Trophoblast cell (in vitro differentiated cells and primary cell): Measurements from ENCODE around the gene EBF3.
A peak's percentile ranks its signal among the peaks of the same experiment; 100 is the strongest.

Source experiments
- DNase-seq, 2 donors: peaks; one replicate each; pipeline ENCODE4 v3.0.0-alpha.2; 2016
- H2AFZ ChIP-seq: 2 replicates; pipeline ENCODE4 v1.6.1; 2013; ENCODE audit warnings: low read length, moderate library complexity, mild to moderate bottlenecking; ENCODE audit not compliant: insufficient read depth, poor library complexity
- H2AK5ac ChIP-seq: 2 replicates; pipeline ENCODE4 v1.6.1; 2013; ENCODE audit warnings: mild to moderate bottlenecking, low read length
- H2BK120ac ChIP-seq: 2 replicates; pipeline ENCODE4 v1.6.1; 2013; ENCODE audit warnings: low read length, mild to moderate bottlenecking, moderate library complexity; ENCODE audit not compliant: insufficient read depth, poor library complexity
- H2BK12ac ChIP-seq: 2 replicates; pipeline ENCODE4 v1.6.1; 2013; ENCODE audit warnings: mild to moderate bottlenecking, low read length, moderate library complexity
- H2BK5ac ChIP-seq: 2 replicates; pipeline ENCODE4 v1.6.1; 2013; ENCODE audit warnings: low read length, low read depth, moderate library complexity, mild to moderate bottlenecking; ENCODE audit not compliant: poor library complexity
- H3K14ac ChIP-seq: 2 replicates; pipeline ENCODE4 v1.6.1; 2013; ENCODE audit warnings: mild to moderate bottlenecking, low read length
- H3K18ac ChIP-seq: 2 replicates; pipeline ENCODE4 v1.6.1; 2013; ENCODE audit warnings: mild to moderate bottlenecking, low read length
- H3K23ac ChIP-seq: 2 replicates; pipeline ENCODE4 v1.6.1; 2013; ENCODE audit warnings: low read length
- H3K27ac ChIP-seq: 2 replicates; pipeline ENCODE4 v1.5.1; 2013; ENCODE audit warnings: low read depth, mild to moderate bottlenecking, inconsistent platforms, low read length, moderate library complexity
- H3K27me3 ChIP-seq: 2 replicates; pipeline ENCODE4 v1.6.1; 2013; ENCODE audit warnings: inconsistent platforms, mild to moderate bottlenecking, low read length, moderate library complexity; ENCODE audit not compliant: insufficient read depth
- H3K36me3 ChIP-seq, 2 experiments: 1 replicate in 1 of 2; 2 replicates in 1 of 2; pipeline ENCODE4 v1.6.1; 2013; ENCODE audit warnings: low read length in 2 of 2, mild to moderate bottlenecking in 2 of 2, moderate library complexity in 1 of 2; ENCODE audit not compliant: insufficient read depth in 2 of 2, control insufficient read depth in 1 of 2
- H3K4ac ChIP-seq: 2 replicates; pipeline ENCODE4 v1.6.1; 2013; ENCODE audit warnings: low read depth, mild to moderate bottlenecking, low read length, moderate library complexity
- H3K4me1 ChIP-seq, 2 experiments: 1 replicate in 1 of 2; 2 replicates in 1 of 2; pipeline ENCODE4 v1.6.1; 2013; ENCODE audit warnings: low read length in 2 of 2, mild to moderate bottlenecking in 2 of 2, moderate library complexity in 1 of 2; ENCODE audit not compliant: insufficient read depth in 2 of 2, control insufficient read depth in 1 of 2
- H3K4me2 ChIP-seq: 2 replicates; pipeline ENCODE4 v1.6.1; 2013; ENCODE audit warnings: inconsistent platforms, mild to moderate bottlenecking, low read length, moderate library complexity
- H3K4me3 ChIP-seq: 2 replicates; pipeline ENCODE4 v1.5.1; 2013; ENCODE audit warnings: mild to moderate bottlenecking, low read depth, low read length, inconsistent platforms
- H3K79me1 ChIP-seq: one replicate; pipeline ENCODE4 v1.6.1; 2013; ENCODE audit warnings: low read length
- H3K79me2 ChIP-seq: 2 replicates; pipeline ENCODE4 v1.6.1; 2013; ENCODE audit warnings: low read length, mild to moderate bottlenecking; ENCODE audit not compliant: control insufficient read depth, insufficient read depth, poor library complexity
- H3K9ac ChIP-seq: 2 replicates; pipeline ENCODE4 v1.6.1; 2013; ENCODE audit warnings: mild to moderate bottlenecking, low read length
- H3K9me3 ChIP-seq: 2 replicates; pipeline ENCODE4 v1.6.1; 2013; ENCODE audit warnings: low read depth, mild to moderate bottlenecking, control low read depth, inconsistent platforms, low read length; ENCODE audit not compliant: insufficient read depth
- H4K12ac ChIP-seq: 2 replicates; pipeline ENCODE4 v1.6.1; 2013; ENCODE audit warnings: low read depth, mild to moderate bottlenecking, low read length, moderate library complexity
- H4K8ac ChIP-seq: 2 replicates; pipeline ENCODE4 v1.6.1; 2013; ENCODE audit warnings: low read depth, mild to moderate bottlenecking, low read length, moderate library complexity
- H4K91ac ChIP-seq: one replicate; pipeline ENCODE4 v1.6.1; 2013; ENCODE audit warnings: low read depth, mild to moderate bottlenecking, low read length, moderate library complexity
- whole genome bisulfite sequencing: extraction: QIAGEN DNeasy Blood & Tissue Kit; methylation state at CpG from one replicate; pipeline ENCODE4 v1.1.7; 2013; ENCODE audit warnings: missing lambda C conversion rate; ENCODE audit not compliant: insufficient read length, insufficient coverage; ENCODE audit errors: extremely low coverage; 5-methylcytosine and 5-hydroxymethylcytosine counted together

The EBF3 gene

GRCh38 chr10:129942019-129942277, 22.1 kb downstream of the EBF3 start:
- no peak overlapping the region for H2AK5ac ChIP-seq
- no peak overlapping the region for H2BK120ac ChIP-seq
- no peaks in the 10 kb centered on the region for H3K79me2 ChIP-seq
- H4K8ac ChIP-seq: no peak overlapping the region
- no peak overlapping the region for H2BK5ac ChIP-seq
- H3K14ac ChIP-seq: no peak overlapping the region
- H4K91ac ChIP-seq: no peak overlapping the region
- no peak overlapping the region for H3K18ac ChIP-seq
- H3K4me3 ChIP-seq: no peak overlapping the region
- H3K4me2 ChIP-seq: no peak overlapping the region
- WGBS: no CpG with 5 or more reads among the region's 4 CpGs
- H3K23ac ChIP-seq: no peak overlapping the region
- H3K4me1 ChIP-seq: no peaks in the 10 kb centered on the region
- no peak overlapping the region for H4K12ac ChIP-seq
- no peaks in the 10 kb centered on the region for H3K79me1 ChIP-seq
- H3K9ac ChIP-seq: no peak overlapping the region
- H3K4ac ChIP-seq: no peak overlapping the region
- no peaks in the 10 kb centered on the region for H3K9me3 ChIP-seq
- no peak overlapping the region for H2BK12ac ChIP-seq
- no peaks in the 10 kb centered on the region for H3K27me3 ChIP-seq
- no peak for DNase-seq
- H2AFZ ChIP-seq: no peak overlapping the region
- H3K27ac ChIP-seq: no peak overlapping the region
- H3K36me3 ChIP-seq: no peaks in the 10 kb centered on the region

GRCh38 chr10:129941199-129942018, 22.7 kb downstream of the EBF3 start:
- Histone ChIP-seq H3K27me3 (no peaks in the 10 kb centered on the region), H4K12ac (peak overlapping the region; percentile 36), H3K18ac (no peak overlapping the region), H3K9ac (no peak overlapping the region), H3K79me1 (no peaks in the 10 kb centered on the region), H4K8ac (no peak overlapping the region), H3K4me1 (no peaks in the 10 kb centered on the region), H3K14ac (no peak overlapping the region), H2AK5ac (no peak overlapping the region), H2AFZ (no peak overlapping the region), H3K27ac (no peak overlapping the region), H3K79me2 (no peaks in the 10 kb centered on the region), H2BK5ac (no peak overlapping the region), H3K4me3 (no peak overlapping the region), H2BK12ac (no peak overlapping the region), H3K23ac (no peak overlapping the region), H3K4ac (no peak overlapping the region), H4K91ac (no peak overlapping the region), H2BK120ac (no peak overlapping the region), H3K4me2 (no peak overlapping the region), H3K9me3 (no peaks in the 10 kb centered on the region), H3K36me3 (no peaks in the 10 kb centered on the region)
- no peak for DNase-seq
- no CpG with 5 or more reads among the region's 16 CpGs for WGBS

GRCh38 chr10:129940617-129941198, 23.4 kb downstream of the EBF3 start:
- Histone ChIP-seq H2BK5ac (no peak overlapping the region), H3K27me3 (no peaks in the 10 kb centered on the region), H2BK120ac (no peak overlapping the region), H3K23ac (no peak overlapping the region), H3K4me1 (no peaks in the 10 kb centered on the region), H4K8ac (no peak overlapping the region), H2AFZ (no peak overlapping the region), H3K27ac (no peak overlapping the region), H4K12ac (no peak overlapping the region), H3K79me1 (no peaks in the 10 kb centered on the region), H2AK5ac (no peak overlapping the region), H3K9ac (no peak overlapping the region), H2BK12ac (no peak overlapping the region), H3K4me2 (no peak overlapping the region), H3K14ac (no peak overlapping the region), H3K18ac (no peak overlapping the region), H3K9me3 (no peaks in the 10 kb centered on the region), H4K91ac (no peak overlapping the region), H3K4ac (no peak overlapping the region), H3K4me3 (no peak overlapping the region), H3K79me2 (no peaks in the 10 kb centered on the region), H3K36me3 (no peaks in the 10 kb centered on the region)
- no CpG with 5 or more reads among the region's 13 CpGs for WGBS
- DNase-seq: no peak

- H3K18ac ChIP-seq: no peak overlapping the region
- H3K27ac ChIP-seq: no peak overlapping the region
- H2BK12ac ChIP-seq: no peak overlapping the region
- no peak overlapping the region for H3K4me2 ChIP-seq
- H3K4ac ChIP-seq: no peak overlapping the region
- H4K8ac ChIP-seq: no peak overlapping the region
- WGBS: no CpG with 5 or more reads among the region's 23 CpGs
- H3K79me1 ChIP-seq: no peaks in the 10 kb centered on the region
- H3K9ac ChIP-seq: no peak overlapping the region
- no peaks in the 10 kb centered on the region for H3K36me3 ChIP-seq
- H3K9me3 ChIP-seq: no peaks in the 10 kb centered on the region
- no peaks in the 10 kb centered on the region for H3K4me1 ChIP-seq
- no peak overlapping the region for H4K12ac ChIP-seq
- no peaks in the 10 kb centered on the region for H3K27me3 ChIP-seq
- no peak overlapping the region for H3K23ac ChIP-seq
- H2BK120ac ChIP-seq: no peak overlapping the region
- no peaks in the 10 kb centered on the region for H3K79me2 ChIP-seq
- H3K4me3 ChIP-seq: no peak overlapping the region
- H2AFZ ChIP-seq: no peak overlapping the region
- no peak for DNase-seq
- no peak overlapping the region for H3K14ac ChIP-seq
- H4K91ac ChIP-seq: no peak overlapping the region
- no peak overlapping the region for H2AK5ac ChIP-seq
- no peak overlapping the region for H2BK5ac ChIP-seq
Measured at GRCh38 chr10:129939416-129940275, 24.4 kb downstream of the EBF3 start.
